GM23338 (cell line): ENCODE results near the gene NFYA. TPM values are rescaled to one million over a fixed set of nuclear protein-coding genes. Genes with fewer than 3 reads are reported as not detected.

Source experiments
- ATAC-seq: fragments of 200-7000 bp; cut with Tn5 transposase; 3 replicates; pipeline ENCODE4 v1.9.1; 2020
- DNase-seq: peaks from one replicate; pipeline ENCODE4 v3.0.0-alpha.2; 2015; ENCODE audit warnings: low spot score
- H2AFZ ChIP-seq: fragments of 200-600 bp; sonication (generic); 2 replicates; pipeline ENCODE4 v1.8.0; 2016; ENCODE audit warnings: antibody characterized with exemption, mild to moderate bottlenecking, moderate library complexity
- H3F3A ChIP-seq: fragments of 200-600 bp; sonication (generic); replicated peaks from 2 replicates; pipeline ENCODE4 v1.8.0; 2017; ENCODE audit warnings: antibody characterized with exemption, mixed run types, low read depth
- H3K27ac ChIP-seq: fragments of 200-600 bp; sonication (generic); 2 replicates; pipeline ENCODE4 v1.6.1; 2016; ENCODE audit warnings: low read depth
- H3K27me3 ChIP-seq: fragments of 200-600 bp; sonication (generic); 2 replicates; pipeline ENCODE4 v1.8.0; 2016; ENCODE audit warnings: mild to moderate bottlenecking, mixed run types, moderate library complexity; ENCODE audit not compliant: insufficient read depth
- H3K36me3 ChIP-seq: fragments of 200-600 bp; sonication (generic); 2 replicates; pipeline ENCODE4 v1.8.0; 2016; ENCODE audit warnings: mild to moderate bottlenecking; ENCODE audit not compliant: insufficient read depth
- H3K4me1 ChIP-seq: fragments of 200-600 bp; sonication (generic); 2 replicates; pipeline ENCODE4 v1.8.0; 2016; ENCODE audit warnings: mild to moderate bottlenecking, moderate library complexity; ENCODE audit not compliant: insufficient read depth
- H3K4me2 ChIP-seq: fragments of 200-600 bp; sonication (generic); 2 replicates; pipeline ENCODE4 v1.7.1; 2017; ENCODE audit warnings: mixed run types
- H3K4me3 ChIP-seq: fragments of 200-600 bp; sonication (generic); 2 replicates; pipeline ENCODE4 v1.6.1; 2016; ENCODE audit warnings: mixed run types
- H3K79me2 ChIP-seq: fragments of 200-600 bp; sonication (generic); replicated peaks from 2 replicates; pipeline ENCODE4 v1.8.0; 2017; ENCODE audit warnings: mild to moderate bottlenecking; ENCODE audit not compliant: insufficient read depth
- H3K9me2 ChIP-seq: fragments of 200-600 bp; sonication (generic); 2 replicates; pipeline ENCODE4 v1.8.0; 2017; ENCODE audit not compliant: insufficient read depth
- H4K20me1 ChIP-seq: fragments of 200-600 bp; sonication (generic); replicated peaks from 2 replicates; pipeline ENCODE4 v1.8.0; 2017; ENCODE audit warnings: mild to moderate bottlenecking; ENCODE audit not compliant: insufficient read depth
- H3K27ac Mint-ChIP-seq: 2 replicates; pipeline ENCODE4 v1.8.0; 2020; ENCODE audit warnings: inconsistent platforms, mild to moderate bottlenecking, moderate library complexity, mixed read lengths
- H3K27me3 Mint-ChIP-seq: 3 replicates; pipeline ENCODE4 v1.8.0; 2022; ENCODE audit warnings: low read depth, mild to moderate bottlenecking, moderate library complexity, mixed read lengths, inconsistent platforms; ENCODE audit not compliant: insufficient read depth, poor library complexity
- H3K36me3 Mint-ChIP-seq: 3 replicates; pipeline ENCODE4 v1.8.0; 2021; ENCODE audit warnings: low read depth, mild to moderate bottlenecking, inconsistent platforms, moderate library complexity, mixed read lengths
- H3K4me1 Mint-ChIP-seq: 3 replicates; pipeline ENCODE4 v1.8.0; 2020; ENCODE audit warnings: mild to moderate bottlenecking, inconsistent platforms, mixed read lengths
- H3K4me3 Mint-ChIP-seq: 3 replicates; pipeline ENCODE4 v1.8.0; 2021; ENCODE audit warnings: moderate library complexity, mild to moderate bottlenecking, inconsistent platforms, mixed read lengths
- H3K9me3 Mint-ChIP-seq: 3 replicates; pipeline ENCODE4 v1.8.0; 2020; ENCODE audit warnings: moderate library complexity, mild to moderate bottlenecking, inconsistent platforms, mixed read lengths
- CTCF ChIP-seq, 2 experiments: fragments of 200-600 bp in 1 of 2; sonication (generic) in 1 of 2; conservative IDR thresholded peaks; 2 replicates each; pipeline versions ENCODE4 v1.5.1 to v1.6.1; 2016 to 2017; ENCODE audit warnings: antibody characterized with exemption in 2 of 2, low read depth in 2 of 2, mild to moderate bottlenecking in 2 of 2, moderate library complexity in 1 of 2
- EZH2 ChIP-seq: fragments of 200-600 bp; sonication (generic); IDR thresholded peaks from one replicate; pipeline ENCODE4 v1.8.0; 2017; ENCODE audit warnings: antibody characterized with exemption, mild to moderate bottlenecking, low read depth; ENCODE audit not compliant: unreplicated experiment
- EZH2phosphoT487 ChIP-seq: fragments of 200-600 bp; sonication (generic); IDR thresholded peaks from one replicate; pipeline ENCODE4 v1.8.1; 2018; ENCODE audit warnings: antibody characterized with exemption; ENCODE audit not compliant: unreplicated experiment
- JUNB ChIP-seq: IDR thresholded peaks from one replicate; pipeline ENCODE4 v1.6.1; 2016; ENCODE audit warnings: antibody characterized with exemption; ENCODE audit not compliant: unreplicated experiment
- NANOG ChIP-seq: IDR thresholded peaks from 2 replicates; pipeline ENCODE4 v1.6.1; 2016; ENCODE audit warnings: antibody characterized with exemption, borderline replicate concordance
- STAT1 ChIP-seq: IDR thresholded peaks from one replicate; pipeline ENCODE4 v1.6.1; 2016; ENCODE audit warnings: antibody characterized with exemption; ENCODE audit not compliant: unreplicated experiment
- ZNF114 ChIP-seq: fragments of 250-450 bp; sonication (Bioruptor Pico); IDR thresholded peaks from 2 replicates; pipeline ENCODE4 v1.5.0; 2020; ENCODE audit warnings: mild to moderate bottlenecking, moderate library complexity
- ZNF331 ChIP-seq: fragments of 250-450 bp; sonication (Bioruptor Pico); IDR thresholded peaks from 2 replicates; pipeline ENCODE4 v1.5.0; 2020; ENCODE audit warnings: low read depth, mild to moderate bottlenecking, moderate library complexity
- ZNF462 ChIP-seq: fragments of 250-450 bp; sonication (Bioruptor Pico); IDR thresholded peaks from 2 replicates; pipeline ENCODE4 v1.5.0; 2020; ENCODE audit warnings: mild to moderate bottlenecking, moderate library complexity
- polyA plus RNA-seq: library from polyadenylated mRNA; unstranded; fragments of >200 nt; fragmentation: Nextera tagmentation; extraction: Ambion mirVana; gene quantifications from 2 replicates; pipeline ENCODE4 v1.2.1, GENCODE V29; 2016
- total RNA-seq: library from RNA; depleted of rRNA; stranded (reverse); fragments of >200 nt; shearing (Covaris generic); gene quantifications from 2 replicates; pipeline ENCODE4 v1.2.3, GENCODE V29; 2014

NFYA gene
- total and polyA plus RNA-seq, 2 experiments from 2014 or later, result 10.8 to 39.1 TPM

GRCh38 chr6:41098366-41098765 is 25.6 kb downstream of the NFYA start:
- Histone ChIP-seq H3K9me2 (peaks cover 2% of the 10 kb centered on the region; the same call in 1 of the 2 replicates), H3K4me2 (no peak overlapping the region), H3K4me1 (peaks cover 13% of the 10 kb centered on the region), H4K20me1 (peaks cover 21% of the 10 kb centered on the region), H3F3A (peaks cover 7% of the 10 kb centered on the region), H2AFZ (no peak overlapping the region), H3K36me3 (peaks cover 62% of the 10 kb centered on the region), H3K79me2 (no peaks in the 10 kb centered on the region; the same call in 1 of the 2 replicates), H3K4me3 (no peak overlapping the region), H3K27ac (no peak overlapping the region), H3K27me3 (peaks cover 9% of the 10 kb centered on the region)
- no peak overlapping the region for H3K27ac Mint-ChIP-seq
- peaks cover 68% of the 10 kb centered on the region for H3K36me3 Mint-ChIP-seq
- H3K4me1 Mint-ChIP-seq, result peaks cover 10% of the 10 kb centered on the region; the same call in 2 of the 3 replicates
- DNase-seq (no peak), ATAC-seq (no peak)
- no peak for TF ChIP-seq EZH2
- no peak for TF ChIP-seq ZNF462 (CRISPR knock-in tag)
- TF ChIP-seq CTCF (conservative IDR thresholded peaks at IDR 0.05; ENCODE audit: low read depth in 2 of 2), result no peak
- no peak for TF ChIP-seq ZNF331
- no peak for TF ChIP-seq NANOG
- TF ChIP-seq ZNF114 (CRISPR knock-in tag), result no peak
- no peak for TF ChIP-seq STAT1
- no peak for TF ChIP-seq EZH2phosphoT487
- no peak for TF ChIP-seq JUNB
- H3K9me3 Mint-ChIP-seq, result no peaks in the 10 kb centered on the region
- no peak overlapping the region for H3K4me3 Mint-ChIP-seq
- peaks cover 3% of the 10 kb centered on the region for H3K27me3 Mint-ChIP-seq
